GM13977 (cell line): ENCODE results near the gene MACROD2.

Experiments
- DNase-seq: peaks from one replicate; pipeline ENCODE4 v3.0.0; 2012; ENCODE audit warnings: low spot score
- CTCF ChIP-seq: IDR thresholded peaks from 2 replicates; pipeline ENCODE4 v1.5.1; 2012; ENCODE audit warnings: mild to moderate bottlenecking, control low read depth; ENCODE audit not compliant: insufficient read depth; ENCODE audit errors: extremely low read depth, missing control alignments
- in situ Hi-C: fragments of 300-500 bp; cut with MboI; formaldehyde crosslinking; loops from one replicate; pipeline ENCODE4 v1.12.0; 2022; ENCODE audit warnings: low sequenced_read_pairs, low pct_unique_long_range_greater_than_20kb, mixed read lengths, inconsistent platforms; ENCODE audit not compliant: unreplicated experiment

MACROD2 gene

DNA sequence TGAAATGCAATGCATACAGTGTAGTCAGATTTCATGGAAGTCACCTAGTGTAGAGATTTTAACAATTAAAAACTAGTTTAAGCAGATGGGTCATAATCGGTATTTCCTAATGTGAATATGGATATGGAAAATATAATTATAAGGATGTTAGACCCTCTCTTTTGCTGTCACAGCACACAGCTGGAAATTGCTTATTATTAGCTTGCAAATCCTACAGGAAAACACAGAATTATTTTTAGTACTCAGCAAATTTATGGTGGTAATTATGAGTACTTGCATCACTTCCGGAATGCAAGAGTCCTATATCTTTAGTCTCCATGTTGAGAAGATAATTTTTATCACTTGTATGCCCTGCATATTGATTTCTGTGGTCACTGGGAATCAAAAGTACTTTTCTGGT lies 1584.4 kb downstream of the MACROD2 start:
- no peak for TF ChIP-seq CTCF
- no peak for DNase-seq
- in situ Hi-C loops, result no loop called here

- DNase-seq, result no peak
- in situ Hi-C loops, result no loop called here
- TF ChIP-seq CTCF, result no peak
Observed at GRCh38 chr20:15582146-15582760, 1586.9 kb downstream of the MACROD2 start.

DNA sequence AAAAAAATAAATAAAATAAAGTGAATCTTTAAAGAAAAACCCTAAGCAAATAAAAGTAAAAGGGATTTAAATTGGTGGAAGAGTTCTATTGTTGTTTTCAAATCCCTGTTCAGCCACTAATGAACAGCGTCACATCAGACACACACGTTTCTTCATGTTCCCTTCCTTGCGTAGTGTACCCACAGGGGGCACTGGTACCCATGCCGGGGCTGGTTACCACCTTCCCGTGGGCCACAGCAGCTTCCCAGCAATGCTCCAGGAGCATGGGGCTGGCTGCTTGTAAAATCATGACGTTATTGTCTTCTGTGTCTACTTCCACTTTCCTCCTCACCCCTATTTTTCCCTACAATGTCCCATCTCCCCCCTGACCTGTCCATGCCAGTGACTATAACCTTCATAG lies 1589.2 kb downstream of the MACROD2 start:
- no peak for DNase-seq
- in situ Hi-C loops, result no loop called here
- no peak for TF ChIP-seq CTCF

- no peak for TF ChIP-seq CTCF
- in situ Hi-C loops, result no loop called here
- DNase-seq, result no peak
Observed at GRCh38 chr20:15593081-15593480, 1597.8 kb downstream of the MACROD2 start.

DNA sequence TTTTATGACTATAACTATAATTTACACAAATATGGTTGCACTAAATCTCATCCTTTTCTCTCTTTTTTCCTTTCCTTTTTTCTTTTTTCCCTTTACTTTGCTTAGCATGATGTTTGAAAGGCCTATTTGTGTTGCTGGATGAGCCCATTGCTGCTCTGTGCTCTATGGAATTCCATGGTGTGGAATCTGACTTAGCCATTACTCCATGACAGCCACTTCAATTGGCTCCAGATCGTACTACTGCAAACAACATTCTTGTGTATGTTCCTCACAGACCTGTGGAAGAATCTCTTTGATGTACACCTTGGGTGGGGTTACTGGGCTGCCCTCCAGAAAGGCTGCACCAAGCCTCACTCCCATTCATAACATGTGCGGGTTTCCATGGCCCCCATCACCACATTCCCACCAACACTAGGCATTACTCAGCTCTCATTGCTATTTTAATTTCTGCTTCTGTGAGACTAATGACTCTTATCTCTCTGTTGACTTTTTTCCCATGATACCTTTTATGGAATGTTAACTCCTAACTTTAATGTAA lies 1598.9 kb downstream of the MACROD2 start:
- in situ Hi-C loops, result no loop called here
- no peak for DNase-seq
- no peak for TF ChIP-seq CTCF

GRCh38 chr20:15596220-15596890 lies 1601.0 kb downstream of the MACROD2 start:
- in situ Hi-C loops, result no loop called here
- TF ChIP-seq CTCF, result no peak
- no peak for DNase-seq
